ENCODE measurements around the gene NKX2-2.
"Not testable (repeated sequence)": the region's sequence is repeated elsewhere in the genome, so short reads cannot be mapped to it uniquely, and the experiment has no call there.

Gene NKX2-2

DNA sequence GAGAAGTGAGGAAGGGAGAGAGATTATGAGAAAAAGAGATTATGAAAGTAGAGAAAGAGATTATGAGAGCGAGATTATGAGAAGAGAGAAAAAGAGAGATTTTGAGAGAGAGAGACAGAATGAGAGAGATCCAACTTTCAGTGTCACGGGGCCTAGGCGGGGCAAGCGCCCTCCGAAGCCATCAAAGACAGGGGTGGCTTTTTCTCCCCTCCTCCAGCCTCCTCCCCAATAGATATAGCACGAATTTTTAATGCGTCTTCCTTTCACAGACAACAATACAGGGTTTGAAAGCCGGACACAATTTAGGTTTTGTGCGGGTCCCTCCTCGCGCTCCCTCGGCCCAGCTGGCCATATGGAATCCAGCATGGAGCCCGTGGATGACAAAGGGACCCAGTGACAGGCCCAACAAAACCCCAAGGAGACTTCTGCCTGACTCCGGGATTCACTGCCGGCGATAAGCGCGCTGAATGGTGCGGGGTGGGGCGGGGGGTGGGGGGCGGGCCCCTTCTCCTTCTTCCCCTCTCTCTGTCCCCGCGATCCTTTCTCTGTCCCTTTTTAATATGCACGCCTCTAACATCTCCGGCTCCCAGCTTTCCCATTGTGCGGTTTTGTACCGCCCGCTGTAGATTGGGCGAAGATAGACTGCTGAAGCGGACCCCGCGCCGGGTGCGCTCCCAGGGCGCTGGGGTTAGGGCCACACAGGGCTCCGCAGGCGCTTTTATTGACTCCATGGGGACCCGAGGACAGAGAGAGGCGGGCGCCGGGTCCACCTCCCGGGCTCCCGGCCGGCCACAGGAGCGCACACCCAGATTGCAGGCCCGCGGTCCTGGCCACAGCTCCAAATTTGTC is 5.4 kb downstream of the NKX2-2 start:
- no peak for DNase-seq

DNA sequence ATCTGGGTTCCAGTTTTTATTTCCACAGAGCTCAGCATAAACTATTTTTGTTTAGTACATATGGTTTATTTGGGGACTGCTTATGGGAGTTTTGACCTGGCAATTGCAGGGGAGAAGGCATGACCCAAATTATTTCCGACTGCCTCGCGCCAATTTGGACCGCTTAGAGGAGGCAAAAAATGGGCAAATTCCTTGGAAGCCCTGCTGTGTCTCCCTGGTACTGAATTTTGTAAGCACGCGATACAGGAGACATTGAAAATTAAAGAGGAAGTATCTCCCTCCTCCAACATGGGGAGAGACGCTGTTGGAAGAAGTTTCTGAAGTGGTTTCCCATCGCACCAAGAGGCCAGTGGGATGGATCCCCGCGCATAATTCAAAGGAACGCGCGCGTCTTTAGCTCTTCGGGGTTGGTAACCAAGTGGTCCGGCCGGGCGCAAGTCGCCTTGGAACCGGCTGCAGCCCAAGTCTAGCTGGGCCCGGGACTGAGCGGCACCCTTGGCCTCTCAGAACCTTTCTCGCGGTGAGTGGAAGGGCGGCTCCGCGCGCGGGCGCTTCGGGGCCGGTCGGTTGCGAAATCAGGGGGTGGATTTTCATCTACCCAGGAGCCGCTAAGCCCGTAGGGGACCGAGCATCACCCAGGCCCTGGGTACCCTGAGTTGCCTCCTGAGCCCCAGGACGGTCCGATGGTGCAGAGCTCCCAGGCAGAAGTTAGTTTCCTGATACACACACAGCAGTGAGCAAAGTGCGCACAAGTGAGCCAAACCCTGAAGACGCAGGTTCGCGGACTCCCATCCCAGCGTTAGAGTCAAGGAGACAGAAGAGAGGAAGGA is 6.2 kb downstream of the NKX2-2 start:
- peak; percentile 13 for DNase-seq

DNA sequence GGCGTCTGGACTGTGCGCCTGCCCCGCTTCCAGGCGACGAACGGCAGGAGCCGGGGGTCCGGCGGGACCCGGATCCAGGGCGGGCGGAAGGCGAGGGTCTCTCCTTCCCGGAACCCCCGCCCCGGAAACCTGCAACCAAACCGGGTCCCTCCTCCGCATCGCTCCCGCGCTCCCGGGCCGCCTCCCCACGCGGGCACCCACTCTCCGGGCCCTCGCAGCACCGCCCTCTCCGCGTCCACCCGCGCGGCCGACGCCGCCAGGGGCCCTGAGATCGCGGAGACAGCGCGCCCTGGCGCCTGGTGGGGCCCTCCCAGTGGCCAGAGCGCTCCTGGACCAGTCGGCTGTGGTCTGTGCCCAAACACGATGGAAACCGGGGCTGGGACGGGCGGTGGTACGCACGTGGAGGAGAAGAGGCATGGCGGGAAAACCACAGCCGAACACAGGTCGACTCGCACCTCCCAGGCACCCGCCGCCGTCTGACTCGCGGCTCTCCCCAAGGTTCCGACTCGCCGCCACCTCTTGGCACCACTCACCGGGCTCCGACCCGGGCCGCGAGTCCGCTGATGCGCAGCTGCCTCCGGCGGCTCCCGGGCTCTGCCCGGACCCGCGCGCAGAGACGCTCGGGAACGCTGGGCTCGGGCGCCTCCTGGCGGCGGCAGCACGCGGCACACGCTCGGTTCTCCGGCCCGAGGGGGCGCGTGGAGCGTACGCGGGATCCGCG is 7.9 kb downstream of the NKX2-2 start:
- peak; percentile 83 for DNase-seq

DNA sequence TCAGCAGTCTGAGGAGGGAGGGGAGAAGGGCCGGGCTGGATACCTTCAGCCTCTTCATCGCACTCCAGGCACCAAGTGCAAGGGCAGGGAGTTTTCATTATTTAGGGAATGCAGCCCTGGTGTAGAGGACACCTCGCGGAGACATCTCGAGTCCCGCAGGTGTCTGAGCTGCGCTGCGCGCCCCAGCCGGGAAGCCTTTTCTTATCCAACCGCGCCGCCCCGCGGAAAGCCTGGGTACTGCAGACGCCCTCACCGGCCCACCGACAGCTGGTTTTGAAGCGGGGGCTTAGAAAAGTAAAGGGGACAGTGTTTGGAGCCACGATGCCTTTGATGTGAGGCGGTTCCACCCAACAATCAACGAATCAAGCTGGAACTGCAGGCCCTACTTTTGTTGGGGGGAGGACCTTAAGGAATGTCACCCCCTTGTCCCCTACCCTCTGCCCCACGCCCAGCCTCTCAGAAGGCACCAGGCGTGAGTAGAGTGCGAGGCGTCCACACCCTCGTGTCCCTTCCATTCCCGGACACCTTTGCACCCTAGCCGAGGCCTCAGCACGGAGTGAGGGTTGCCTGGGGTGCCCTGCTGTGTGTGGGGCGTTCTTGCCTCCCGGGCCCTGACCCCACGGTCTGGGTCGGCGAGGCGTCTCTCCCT is 8.6 kb downstream of the NKX2-2 start:
- DNase-seq = peak; percentile 91

DNA sequence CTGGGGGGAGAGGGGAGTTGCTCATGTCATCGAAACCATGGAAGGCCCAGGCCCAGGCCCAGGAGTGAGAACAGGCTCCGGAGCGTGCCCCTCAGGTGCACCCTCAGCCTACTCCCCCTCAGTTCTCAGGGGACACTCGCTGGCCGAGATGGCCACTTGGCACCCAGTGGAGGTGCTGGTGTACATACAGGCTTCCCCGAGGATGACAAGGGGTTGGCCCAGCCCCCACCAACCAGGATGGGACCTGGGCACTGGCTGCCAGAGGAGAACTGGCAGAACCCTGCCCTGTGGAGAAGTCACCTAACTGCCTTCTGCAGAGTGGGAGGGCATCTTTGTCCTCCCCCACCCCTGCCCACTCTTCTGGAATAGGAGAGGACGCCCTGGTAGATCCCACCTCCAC is 9.5 kb downstream of the NKX2-2 start:
- no peak for DNase-seq

DNA sequence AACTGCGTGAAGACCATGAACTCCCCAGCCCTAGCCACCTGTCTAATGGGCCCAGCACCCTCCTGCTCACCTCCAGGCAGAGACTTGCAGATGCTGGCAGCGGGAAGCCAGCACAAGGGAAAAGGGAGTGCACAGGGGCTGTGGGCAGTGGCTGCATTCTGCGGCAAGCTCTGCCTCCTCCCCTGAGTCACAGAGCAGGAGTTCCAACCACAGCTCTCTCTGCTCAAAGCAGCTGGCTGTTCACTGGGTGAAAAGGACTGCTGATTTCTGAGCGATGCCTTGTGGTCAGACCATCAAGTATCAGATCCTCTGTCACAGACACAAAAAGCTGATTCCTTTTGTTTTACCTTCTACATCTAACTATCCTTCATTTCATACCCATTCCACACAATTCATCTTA is 10.5 kb downstream of the NKX2-2 start:
- peak; percentile 58 for DNase-seq

DNA sequence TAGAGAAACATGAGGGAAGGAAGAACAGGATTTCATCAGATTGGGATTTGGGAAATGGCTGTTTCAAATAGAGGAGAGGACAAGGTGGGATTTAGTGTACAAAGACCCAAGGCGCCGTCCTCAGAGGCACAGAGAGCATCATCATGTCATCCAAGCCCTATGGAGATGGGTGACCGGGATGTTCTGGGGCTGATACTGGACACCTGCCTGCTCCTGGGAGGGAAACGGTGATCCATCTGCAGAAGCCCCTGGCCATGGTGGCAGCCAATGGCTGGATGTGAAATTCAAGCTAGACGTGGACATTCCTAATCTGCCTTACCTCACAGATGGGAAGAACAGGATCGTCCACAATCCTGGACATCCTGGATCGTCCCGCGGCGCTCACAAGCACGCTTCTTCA is 12.7 kb downstream of the NKX2-2 start:
- no peak for DNase-seq

DNA sequence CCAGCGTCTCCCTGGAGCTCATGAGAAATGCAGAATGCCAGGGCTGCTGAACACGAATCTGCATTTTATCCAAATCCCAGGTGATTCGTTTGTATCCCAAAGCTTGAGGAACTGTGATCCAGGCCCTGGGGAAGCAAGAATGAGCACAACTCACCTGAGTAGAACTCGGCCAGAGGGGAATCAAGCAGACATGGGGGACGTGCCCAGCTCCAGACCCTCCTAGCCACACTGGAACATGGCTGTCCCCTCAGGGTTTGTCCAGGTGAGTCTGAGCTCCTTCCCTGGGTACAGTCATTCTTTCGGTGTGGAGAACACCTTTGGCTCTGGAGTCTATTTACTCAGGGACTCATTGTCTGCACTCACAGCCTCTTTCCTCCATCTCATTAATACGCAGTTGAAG is 13.3 kb downstream of the NKX2-2 start:
- DNase-seq = no peak

DNA sequence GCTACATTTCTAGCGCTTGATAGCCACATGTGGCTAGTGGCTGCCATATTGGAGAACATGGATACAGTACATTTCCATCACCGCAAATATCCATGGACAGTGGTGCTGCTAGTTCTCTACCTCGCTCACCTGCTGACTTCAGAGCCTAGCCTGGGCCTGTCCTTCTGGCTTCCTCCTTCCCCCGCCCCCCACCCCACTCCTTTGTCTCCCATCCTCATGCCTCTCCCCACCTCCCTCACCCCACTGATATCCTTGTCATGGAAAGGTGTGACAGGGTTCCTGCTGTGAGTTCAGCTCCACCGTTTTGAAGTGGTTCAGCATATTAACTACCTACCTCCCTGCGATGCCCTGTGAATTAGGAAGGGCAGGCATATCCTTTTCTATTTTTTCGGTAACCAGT is 14.2 kb downstream of the NKX2-2 start:
- no peak for DNase-seq

DNA sequence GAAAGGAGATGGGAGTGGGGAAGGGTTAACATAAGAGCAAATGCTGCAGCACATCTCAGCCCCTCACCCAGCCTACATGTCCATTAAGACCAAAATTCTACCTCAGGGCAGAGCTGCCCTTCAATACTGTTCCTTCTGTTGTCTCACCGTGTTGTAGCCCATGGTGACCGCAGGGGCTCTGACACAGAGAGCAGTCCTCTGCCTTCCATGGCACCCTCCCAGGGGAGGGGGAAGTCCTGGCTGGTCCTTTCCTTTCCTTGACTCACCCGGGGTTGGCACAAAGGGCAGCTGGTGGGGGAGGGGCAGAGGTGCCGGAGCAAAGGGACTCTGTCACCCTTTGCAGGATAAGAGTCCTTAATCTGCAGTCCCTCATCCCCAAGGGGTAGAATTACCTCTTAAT is 15.2 kb downstream of the NKX2-2 start:
- DNase-seq = no peak

DNA sequence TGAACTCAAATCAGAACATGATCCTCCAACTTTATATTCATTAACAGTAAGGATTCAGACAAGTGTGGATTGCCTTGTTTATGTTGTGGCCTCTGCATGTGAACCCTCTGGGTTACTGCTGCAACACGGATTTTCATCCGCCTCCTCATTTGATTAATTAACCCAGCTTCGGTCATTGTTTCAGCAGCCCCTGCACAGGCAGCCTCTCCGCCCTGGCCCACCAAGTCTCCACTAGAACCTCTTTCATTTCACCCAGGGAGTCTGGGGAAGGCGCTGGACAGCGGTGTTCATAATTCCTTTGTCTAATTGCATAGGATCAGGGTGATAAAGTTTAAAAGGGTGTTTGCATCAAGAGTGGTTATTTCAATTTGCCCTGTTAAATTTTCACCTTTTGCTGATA is 15.7 kb downstream of the NKX2-2 start:
- DNase-seq = no peak

DNA sequence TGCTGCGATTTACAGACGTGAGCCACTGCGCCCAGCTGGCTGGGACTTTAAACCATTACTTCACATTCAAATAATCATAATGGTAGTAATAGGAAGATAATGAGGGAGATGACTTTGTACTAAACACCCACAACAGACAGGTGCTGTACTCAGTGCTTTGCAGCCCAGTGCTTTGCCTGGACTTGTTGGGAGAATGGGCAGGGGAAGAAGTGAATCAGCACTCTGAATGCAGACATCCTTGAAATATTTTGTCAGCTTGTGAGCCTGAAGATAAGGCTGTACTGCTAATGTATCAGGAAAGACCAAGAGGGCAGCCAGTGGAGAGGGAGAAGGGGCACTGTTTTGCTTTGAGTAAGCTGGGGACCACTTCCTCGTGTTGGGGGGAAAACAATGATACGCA is 17.4 kb downstream of the NKX2-2 start:
- no peak for DNase-seq

DNA sequence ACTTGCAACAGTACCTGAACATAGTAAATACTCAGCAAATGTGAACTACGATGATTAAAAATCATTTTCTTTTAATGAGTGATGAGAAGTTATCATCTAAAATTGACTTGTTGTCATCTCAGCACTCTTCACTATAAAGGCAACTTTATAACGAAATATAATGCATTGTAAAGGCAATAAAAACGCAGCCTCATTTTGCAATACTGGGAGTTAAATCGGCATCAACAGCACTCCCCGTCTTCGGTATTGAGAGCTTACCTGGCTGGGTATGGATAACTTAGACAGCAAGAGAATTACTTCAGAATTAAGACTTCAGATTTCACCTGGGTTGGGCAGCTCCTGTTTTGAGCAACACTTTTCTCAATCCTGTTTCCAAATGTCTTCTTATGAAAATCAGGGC is 20.8 kb downstream of the NKX2-2 start:
- DNase-seq = no peak

DNA sequence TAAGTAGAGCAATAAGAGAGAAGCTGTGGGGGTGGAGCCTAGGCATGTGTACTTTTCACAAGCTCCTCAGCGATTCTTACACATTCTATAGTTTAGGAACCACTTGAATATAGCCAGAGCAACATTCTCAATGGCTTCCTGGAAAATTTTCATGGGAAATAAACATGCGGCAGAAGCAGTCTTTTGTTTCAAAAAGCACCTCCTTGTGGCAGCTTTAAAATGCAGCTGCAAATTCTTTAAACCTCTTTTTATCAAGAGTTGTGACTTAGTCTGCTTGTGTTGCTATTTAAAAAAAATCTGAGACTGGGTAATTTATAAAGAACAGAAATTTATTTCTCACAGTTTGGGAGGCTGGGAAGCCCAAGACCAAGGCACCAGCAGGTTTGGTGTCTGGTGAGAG is 23.8 kb downstream of the NKX2-2 start:
- no peak for DNase-seq

DNA sequence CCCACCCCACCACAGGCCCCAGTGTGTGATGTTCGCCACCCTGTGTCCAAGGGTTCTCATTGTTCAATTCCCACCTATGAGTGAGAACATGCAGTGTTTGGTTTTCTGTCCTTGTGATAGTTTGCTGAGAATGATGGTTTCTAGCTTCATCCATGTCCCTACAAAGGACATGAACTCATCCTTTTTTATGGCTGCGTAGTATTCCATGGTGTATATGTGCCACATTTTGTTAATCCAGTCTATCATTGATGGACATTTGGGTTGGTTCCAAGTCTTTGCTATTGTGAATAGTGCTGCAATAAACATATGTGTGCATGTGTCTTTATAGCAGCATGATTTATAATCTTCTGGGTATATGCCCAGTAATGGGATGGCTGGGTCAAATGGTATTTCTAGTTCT is 33.7 kb downstream of the NKX2-2 start:
- not testable (repeated sequence) for DNase-seq

DNA sequence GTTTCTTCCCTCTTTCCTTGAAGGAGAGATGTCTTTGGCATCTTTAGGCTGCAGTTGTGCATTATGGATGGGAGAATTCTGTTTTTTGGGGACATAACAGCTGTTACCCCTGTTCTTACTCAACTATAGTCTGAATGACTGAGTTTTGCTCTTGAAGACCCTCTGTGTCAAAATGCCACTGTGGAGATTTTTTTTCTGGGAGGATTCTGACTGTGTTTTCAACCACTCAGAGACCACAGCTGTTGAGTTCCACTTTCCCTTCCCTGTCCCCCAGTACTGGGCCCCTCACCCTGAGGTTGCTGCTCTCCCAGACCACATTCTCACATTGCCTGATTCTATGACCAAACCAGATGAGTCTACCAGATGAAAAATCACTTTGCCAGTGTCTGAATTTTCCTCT is 48.1 kb downstream of the NKX2-2 start:
- DNase-seq = peak; percentile 2

DNA sequence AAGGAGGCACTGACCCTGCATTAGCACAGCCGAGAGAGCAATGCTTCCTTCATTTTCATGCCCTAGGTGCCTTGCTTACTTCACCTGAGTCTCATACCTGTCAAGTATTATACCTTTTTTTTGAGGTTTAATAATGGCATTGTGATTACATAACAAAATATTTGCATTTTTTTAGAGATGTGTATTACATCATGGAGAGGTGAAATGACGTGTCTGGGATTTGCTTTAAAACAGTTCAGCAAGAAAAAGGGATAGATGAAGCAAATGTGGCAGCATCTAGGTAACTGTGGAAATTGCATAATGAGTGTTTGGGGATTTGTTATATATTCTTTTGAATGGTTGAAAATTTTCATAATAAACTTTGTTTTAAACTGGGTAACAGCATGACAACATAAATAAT is 48.9 kb downstream of the NKX2-2 start:
- DNase-seq = no peak
